ENCODE measurements around the gene SLC4A11. TPM values are rescaled to one million over a fixed set of nuclear protein-coding genes. Genes with fewer than 3 reads are reported as not detected.
A peak's percentile ranks its signal among the peaks of the same experiment; 100 is the strongest.

Gene SLC4A11
- total RNA-seq, 4 donors from 2014 or later, result 4.5 to 26.0 (median 14.0) TPM

- intact Hi-C loops (cut with DNase I; ENCODE audit: low total_unique reads), result no loop called here
- TF ChIP-seq, protein P1, sequence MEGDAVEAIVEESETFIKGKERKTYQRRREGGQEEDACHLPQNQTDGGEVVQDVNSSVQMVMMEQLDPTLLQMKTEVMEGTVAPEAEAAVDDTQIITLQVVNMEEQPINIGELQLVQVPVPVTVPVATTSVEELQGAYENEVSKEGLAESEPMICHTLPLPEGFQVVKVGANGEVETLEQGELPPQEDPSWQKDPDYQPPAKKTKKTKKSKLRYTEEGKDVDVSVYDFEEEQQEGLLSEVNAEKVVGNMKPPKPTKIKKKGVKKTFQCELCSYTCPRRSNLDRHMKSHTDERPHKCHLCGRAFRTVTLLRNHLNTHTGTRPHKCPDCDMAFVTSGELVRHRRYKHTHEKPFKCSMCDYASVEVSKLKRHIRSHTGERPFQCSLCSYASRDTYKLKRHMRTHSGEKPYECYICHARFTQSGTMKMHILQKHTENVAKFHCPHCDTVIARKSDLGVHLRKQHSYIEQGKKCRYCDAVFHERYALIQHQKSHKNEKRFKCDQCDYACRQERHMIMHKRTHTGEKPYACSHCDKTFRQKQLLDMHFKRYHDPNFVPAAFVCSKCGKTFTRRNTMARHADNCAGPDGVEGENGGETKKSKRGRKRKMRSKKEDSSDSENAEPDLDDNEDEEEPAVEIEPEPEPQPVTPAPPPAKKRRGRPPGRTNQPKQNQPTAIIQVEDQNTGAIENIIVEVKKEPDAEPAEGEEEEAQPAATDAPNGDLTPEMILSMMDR (IDR thresholded peaks at IDR 0.05), result no peak
- TF ChIP-seq POLR2A (IDR thresholded peaks at IDR 0.05), result no peak
- 0 to 1% methylated on average over 3 to 25 of the region's 48 CpGs for WGBS, 2 donors
- DNase-seq (ENCODE audit: low spot score in 2 of 2), result no peak
- H3K4me3 ChIP-seq (ENCODE audit: low read depth, poor library complexity, severe bottlenecking), result peak overlapping the region; percentile 41
These were observed 369 bp downstream of the SLC4A11 start for GRCh38 chr20:3238616-3239025.

DNA sequence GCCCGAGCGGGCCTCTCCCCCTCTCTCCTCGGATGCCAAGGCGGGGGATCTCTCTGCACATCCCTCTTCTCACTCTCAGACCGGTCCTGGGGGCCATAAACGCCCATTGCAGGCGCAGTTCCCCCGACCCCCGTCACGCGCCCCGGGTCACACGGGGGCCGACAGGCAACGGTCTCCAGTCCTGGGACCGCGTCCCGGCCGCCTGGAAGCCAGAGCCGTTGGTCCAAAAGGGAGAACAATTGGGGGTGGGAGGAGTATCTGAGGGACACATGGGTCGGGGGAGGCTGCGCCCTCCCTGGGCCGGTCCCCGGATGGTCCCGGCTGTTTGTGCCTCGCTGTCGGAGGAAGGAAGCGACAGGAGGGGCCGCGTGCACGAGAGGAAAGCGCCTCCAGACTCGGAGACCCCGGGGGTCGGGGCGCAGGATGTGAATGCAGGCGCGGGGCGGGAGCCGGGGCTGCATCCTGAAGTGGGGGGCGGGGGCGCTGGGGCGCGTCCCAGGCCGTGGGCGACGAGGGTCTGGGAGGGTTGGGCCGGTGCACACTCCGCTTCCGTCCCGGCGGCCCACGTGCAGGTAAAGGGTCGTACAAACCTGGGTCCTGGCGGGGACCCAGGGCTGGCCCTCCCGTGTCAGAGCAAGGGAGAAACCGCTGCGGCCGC, 903 bp downstream of the SLC4A11 start:
- WGBS, 2 donors, result 6% methylated on average over 42 to 43 of the region's 59 CpGs
- no peak for TF ChIP-seq POLR2A (IDR thresholded peaks at IDR 0.05)
- TF ChIP-seq, protein P1 (IDR thresholded peaks at IDR 0.05), result no peak
- peak overlapping the region; percentile 41 for H3K4me3 ChIP-seq (ENCODE audit: low read depth, poor library complexity, severe bottlenecking)
- intact Hi-C loops (cut with DNase I; ENCODE audit: low total_unique reads), result no loop called here
- DNase-seq (ENCODE audit: low spot score in 2 of 2), result no peak

GRCh38 chr20:3237011-3237957, 1.7 kb downstream of the SLC4A11 start:
- no peak overlapping the region for H3K4me3 ChIP-seq (ENCODE audit: low read depth, poor library complexity, severe bottlenecking)
- DNase-seq (ENCODE audit: low spot score in 2 of 2), result no peak
- 60 to 64% methylated on average over 24 of the region's 25 CpGs for WGBS, 2 donors
- intact Hi-C loops (cut with DNase I; ENCODE audit: low total_unique reads), result no loop called here
- TF ChIP-seq, protein P1 (IDR thresholded peaks at IDR 0.05), result no peak
- no peak for TF ChIP-seq POLR2A (IDR thresholded peaks at IDR 0.05)

DNA sequence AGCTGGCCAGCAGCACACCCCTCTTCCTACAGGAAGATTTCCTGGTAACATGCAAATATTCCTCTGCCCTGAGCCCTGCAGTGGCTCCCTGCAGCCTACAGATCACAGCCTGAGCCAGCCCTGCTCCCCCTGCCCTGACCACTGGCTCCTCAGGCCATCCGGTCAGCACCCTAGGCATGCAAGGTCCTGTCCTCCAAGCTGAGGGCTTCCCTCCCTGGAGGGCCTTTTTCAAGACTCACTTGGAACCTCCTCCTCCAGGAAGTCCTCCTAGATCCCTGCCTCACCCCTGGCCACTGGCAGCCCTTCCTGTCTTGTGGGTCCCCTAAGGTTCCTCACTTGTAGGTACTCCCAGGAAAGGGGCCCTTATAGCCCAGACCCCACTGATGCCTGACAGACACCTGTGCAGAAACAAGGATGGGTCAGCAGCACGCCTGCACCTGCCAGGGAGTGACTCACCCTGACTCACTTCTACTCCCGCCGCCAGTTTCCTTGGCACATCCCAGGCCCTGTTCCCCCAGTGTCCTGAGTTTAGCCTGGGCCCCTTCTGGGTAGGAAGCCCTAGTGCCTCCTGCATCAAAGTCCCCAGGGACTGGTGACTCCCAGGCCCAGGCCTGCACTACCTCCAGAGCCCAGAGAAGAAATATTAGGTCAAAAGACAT, 3.2 kb downstream of the SLC4A11 start:
- DNase-seq (ENCODE audit: low spot score in 2 of 2), result no peak
- TF ChIP-seq POLR2A (IDR thresholded peaks at IDR 0.05), result no peak
- TF ChIP-seq, protein P1 (IDR thresholded peaks at IDR 0.05), result no peak
- WGBS, 2 donors, result 56 to 59% methylated on average over 4 of the region's 4 CpGs
- intact Hi-C loops (cut with DNase I; ENCODE audit: low total_unique reads), result no loop called here
- no peak overlapping the region for H3K4me3 ChIP-seq (ENCODE audit: low read depth, poor library complexity, severe bottlenecking)

- TF ChIP-seq, protein P1 (IDR thresholded peaks at IDR 0.05), result no peak
- TF ChIP-seq POLR2A (IDR thresholded peaks at IDR 0.05), result no peak
- intact Hi-C loops (cut with DNase I; ENCODE audit: low total_unique reads), result no loop called here
- no peak overlapping the region for H3K4me3 ChIP-seq (ENCODE audit: low read depth, poor library complexity, severe bottlenecking)
- no peak for DNase-seq (ENCODE audit: low spot score in 2 of 2)
- whole genome bisulfite sequencing, 2 donors, result 89 to 92% methylated on average over 20 to 21 of the region's 25 CpGs
These were observed 4.9 kb downstream of the SLC4A11 start for GRCh38 chr20:3233991-3234498.

Data from lower leg skin (tissue), 4 donors.